Fibroblast of villous mesenchyme (primary cell): Measurements from ENCODE around the gene ARMC7. TPM values are rescaled to one million over a fixed set of nuclear protein-coding genes. Genes with fewer than 3 reads are reported as not detected.

Experiments used
- DNase-seq: peaks from one replicate; pipeline ENCODE4 v3.0.0-alpha.2; 2010; ENCODE audit warnings: low read depth
- H3K4me3 ChIP-seq: 2 replicates; pipeline ENCODE4 v1.5.1; 2011; ENCODE audit warnings: low read depth, mild to moderate bottlenecking, low read length
- CTCF ChIP-seq: IDR thresholded peaks from 2 replicates; pipeline ENCODE4 v1.5.1; 2012; ENCODE audit warnings: low read depth, mild to moderate bottlenecking, low read length; ENCODE audit not compliant: insufficient read depth
- total RNA-seq: library from RNA; depleted of rRNA; stranded (reverse); fragments of >200 nt; gene quantifications from 2 replicates; pipeline ENCODE4 v1.2.3, GENCODE V29; 2012

Gene ARMC7
- total RNA-seq, 1 donor: 3.0 TPM

GRCh38 chr17:75073618-75074047 is 36.1 kb upstream of the ARMC7 start:
- peak; percentile 71 for DNase-seq
- no peak overlapping the region for H3K4me3 ChIP-seq
- no peak for TF ChIP-seq CTCF

GRCh38 chr17:75074532-75074931 is 35.2 kb upstream of the ARMC7 start:
- no peak for DNase-seq
- TF ChIP-seq CTCF: no peak
- H3K4me3 ChIP-seq: no peak overlapping the region

GRCh38 chr17:75075597-75076336 is 34.0 kb upstream of the ARMC7 start:
- DNase-seq: no peak

GRCh38 chr17:75077072-75077495 is 32.7 kb upstream of the ARMC7 start:
- H3K4me3 ChIP-seq: peak overlapping the region; percentile 21
- no peak for DNase-seq
- TF ChIP-seq CTCF: no peak

More at GRCh38 chr17:75075597-75076336, 34.0 kb upstream of the ARMC7 start:
- no peak for TF ChIP-seq CTCF
- H3K4me3 ChIP-seq: no peak overlapping the region

GRCh38 chr17:75077496-75078283 is 32.1 kb upstream of the ARMC7 start:
- peak overlapping the region; percentile 21 for H3K4me3 ChIP-seq
- DNase-seq: peak; percentile 42
- peak; percentile 10 for TF ChIP-seq CTCF

- TF ChIP-seq CTCF: no peak
- H3K4me3 ChIP-seq: no peak overlapping the region
Measured at GRCh38 chr17:75078284-75079022, 31.3 kb upstream of the ARMC7 start.

More at GRCh38 chr17:75078284-75079022, 31.3 kb upstream of the ARMC7 start:
- peak; percentile 51 for DNase-seq
